Endometrial microvascular endothelial cells (primary cell): ENCODE data around the gene PLPPR2. TPM values are rescaled to one million over a fixed set of nuclear protein-coding genes. Genes with fewer than 3 reads are reported as not detected.
"Not testable (repeated sequence)": the region's sequence is repeated elsewhere in the genome, so short reads cannot be mapped to it uniquely, and the experiment has no call there.

Experiments
- in situ Hi-C: cut with HindIII; loops from 2 replicates; pipeline ENCODE4 v1.10.0; 2017; ENCODE audit warnings: low sequenced_read_pairs, low pct_unique_long_range_greater_than_20kb; ENCODE audit errors: inconsistent ontology term
- total RNA-seq: library from RNA; depleted of rRNA; stranded (reverse); fragments of >200 nt; gene quantifications from one replicate; pipeline ENCODE4 v1.2.3, GENCODE V29; 2015; ENCODE audit errors: inconsistent ontology term

PLPPR2 gene
- total RNA-seq, 1 donor from 2014 or later: 17.7 TPM

DNA sequence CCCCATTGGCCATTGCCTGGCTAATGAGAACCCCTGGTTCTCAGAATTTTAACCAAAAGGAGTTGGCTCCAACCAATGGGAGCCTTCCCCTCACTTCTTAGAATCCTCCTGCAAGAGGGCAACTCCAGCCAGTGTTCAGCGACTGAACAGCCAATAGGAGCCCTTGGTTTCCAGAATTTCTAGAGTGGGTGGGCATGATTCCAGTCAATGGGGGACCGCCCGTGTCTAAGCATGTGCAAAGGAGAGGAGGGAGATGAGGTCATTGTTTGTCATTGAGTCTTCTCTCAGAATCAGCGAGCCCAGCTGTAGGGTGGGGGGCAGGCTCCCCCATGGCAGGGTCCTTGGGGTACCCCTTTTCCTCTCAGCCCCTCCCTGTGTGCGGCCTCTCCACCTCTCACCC is 9.7 kb downstream of the PLPPR2 start:
- in situ Hi-C loops: no loop called here

DNA sequence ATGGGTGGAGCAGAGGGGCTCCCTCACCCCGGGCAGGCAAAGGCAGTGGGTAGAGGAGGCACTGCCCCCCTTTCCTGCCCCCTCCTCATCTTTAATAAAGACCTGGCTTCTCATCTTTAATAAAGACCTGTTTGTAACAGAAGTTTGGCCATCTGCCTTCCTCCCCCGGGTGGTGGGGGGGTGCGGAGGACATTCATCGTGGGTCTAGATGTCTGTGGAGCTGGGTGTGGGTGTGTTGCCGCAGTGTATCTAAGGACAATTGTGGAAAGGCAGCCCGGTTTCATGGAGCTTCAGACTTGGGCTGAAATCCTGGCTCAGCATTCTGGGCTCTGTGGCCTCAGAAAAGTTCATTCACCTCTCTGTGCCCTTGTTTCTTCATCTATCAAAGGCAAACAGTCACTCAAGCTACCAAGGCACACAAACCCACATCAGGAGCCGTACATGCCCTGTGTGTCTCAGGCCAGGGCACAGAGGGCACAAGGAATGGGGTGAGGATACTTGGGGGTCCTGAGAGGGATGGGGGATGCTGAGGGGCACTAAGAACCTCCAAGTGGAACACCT is 10.4 kb downstream of the PLPPR2 start:
- in situ Hi-C loops: no loop called here

DNA sequence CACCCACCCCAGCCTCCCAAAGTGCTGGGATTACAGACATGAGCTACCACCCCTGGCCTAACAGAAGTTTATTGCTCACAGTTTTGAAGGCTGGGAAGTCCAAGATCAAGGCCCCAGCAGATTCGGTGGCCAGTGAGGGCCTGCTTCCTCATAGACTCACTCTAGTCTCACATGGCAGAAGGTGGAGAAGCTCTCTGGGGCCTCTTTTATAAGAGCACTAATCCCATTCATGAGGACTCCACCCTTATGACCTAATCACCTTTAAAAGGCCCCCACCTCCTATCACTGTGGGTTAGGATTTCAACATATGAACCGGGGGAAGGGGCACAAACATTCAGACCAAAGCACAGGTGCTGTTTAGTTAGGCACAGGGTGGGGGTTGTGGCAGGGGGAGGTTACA is 12.3 kb downstream of the PLPPR2 start:
- in situ Hi-C loops: no loop called here

DNA sequence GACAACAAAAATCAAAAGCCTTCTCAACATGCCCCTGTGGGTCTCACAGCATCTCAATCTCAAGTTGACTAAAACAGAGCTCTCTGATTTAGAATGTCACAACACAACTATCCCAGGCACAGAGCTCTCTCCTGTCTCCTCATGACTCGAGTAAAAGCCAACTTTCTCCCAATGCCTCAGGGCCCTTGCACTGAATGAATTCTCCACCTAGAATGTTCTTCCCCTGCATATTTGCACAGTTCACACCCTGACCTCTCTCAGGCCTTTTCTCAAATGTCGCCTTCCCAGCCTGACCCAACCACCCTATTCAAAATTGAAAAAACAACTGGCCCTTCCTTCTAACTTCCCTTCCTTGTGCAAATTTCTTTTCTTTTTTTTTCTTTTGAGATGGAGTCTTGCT is 15.5 kb downstream of the PLPPR2 start:
- in situ Hi-C loops: no loop called here

DNA sequence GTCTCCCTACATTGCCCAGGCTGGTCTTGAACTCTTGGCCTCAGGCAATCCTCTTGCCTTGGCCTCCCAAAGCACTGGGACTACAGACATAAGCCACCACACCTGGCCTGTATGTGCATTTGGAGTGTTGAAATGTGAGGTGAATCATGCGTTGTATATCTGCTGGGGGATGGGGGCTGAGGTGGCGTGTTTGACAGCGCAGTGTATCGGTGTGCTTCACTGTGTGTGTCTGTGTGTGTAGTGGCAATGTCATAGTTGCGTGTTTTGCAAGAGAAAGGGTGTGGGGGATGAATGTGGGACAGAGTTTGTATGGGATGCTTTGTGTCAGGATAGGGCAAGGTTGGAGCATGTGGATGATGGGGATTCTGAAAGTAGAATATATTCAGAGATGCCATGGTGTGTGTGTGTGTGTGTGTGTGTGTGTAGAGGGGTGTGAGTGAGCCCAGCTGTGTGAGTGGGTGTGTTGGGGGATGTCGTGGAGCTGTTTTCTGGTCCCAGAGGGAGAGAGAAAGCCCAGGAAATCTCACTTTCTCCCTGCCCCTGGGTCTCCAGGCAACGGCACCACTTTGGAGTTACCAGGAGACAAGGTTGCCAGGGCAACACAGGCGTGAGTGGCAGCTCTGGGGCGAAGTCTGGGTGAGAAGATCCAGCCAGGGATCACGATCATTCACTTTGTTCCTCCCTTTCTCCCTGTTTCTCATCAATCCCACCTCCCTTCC is 18.1 kb downstream of the PLPPR2 start:
- in situ Hi-C loops: no loop called here

DNA sequence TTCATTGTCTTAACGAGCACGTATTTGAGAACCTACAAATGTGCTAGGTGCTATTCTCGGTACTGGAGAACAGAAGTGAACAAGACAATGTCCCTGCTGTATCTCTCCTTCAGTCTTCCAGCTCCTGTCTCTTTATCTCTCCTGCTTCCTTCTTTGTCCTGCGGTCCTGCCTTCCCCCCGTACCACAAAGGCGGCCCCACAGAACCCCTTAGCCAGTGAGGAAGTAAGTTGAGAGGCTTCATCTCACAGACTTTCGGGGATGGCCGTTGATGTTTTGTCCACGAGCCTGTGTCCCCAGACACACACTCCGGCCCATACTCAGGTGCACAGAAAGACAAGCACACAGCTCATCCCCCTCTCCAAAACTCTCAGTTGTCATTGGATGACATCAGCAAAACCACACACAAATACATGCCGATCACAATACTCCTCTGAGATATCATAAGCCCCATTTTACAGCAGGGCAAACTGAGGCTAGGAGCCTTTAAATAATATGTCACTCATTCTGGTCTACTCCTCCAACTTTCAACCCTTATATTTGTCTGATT is 18.7 kb downstream of the PLPPR2 start:
- in situ Hi-C loops: no loop called here

DNA sequence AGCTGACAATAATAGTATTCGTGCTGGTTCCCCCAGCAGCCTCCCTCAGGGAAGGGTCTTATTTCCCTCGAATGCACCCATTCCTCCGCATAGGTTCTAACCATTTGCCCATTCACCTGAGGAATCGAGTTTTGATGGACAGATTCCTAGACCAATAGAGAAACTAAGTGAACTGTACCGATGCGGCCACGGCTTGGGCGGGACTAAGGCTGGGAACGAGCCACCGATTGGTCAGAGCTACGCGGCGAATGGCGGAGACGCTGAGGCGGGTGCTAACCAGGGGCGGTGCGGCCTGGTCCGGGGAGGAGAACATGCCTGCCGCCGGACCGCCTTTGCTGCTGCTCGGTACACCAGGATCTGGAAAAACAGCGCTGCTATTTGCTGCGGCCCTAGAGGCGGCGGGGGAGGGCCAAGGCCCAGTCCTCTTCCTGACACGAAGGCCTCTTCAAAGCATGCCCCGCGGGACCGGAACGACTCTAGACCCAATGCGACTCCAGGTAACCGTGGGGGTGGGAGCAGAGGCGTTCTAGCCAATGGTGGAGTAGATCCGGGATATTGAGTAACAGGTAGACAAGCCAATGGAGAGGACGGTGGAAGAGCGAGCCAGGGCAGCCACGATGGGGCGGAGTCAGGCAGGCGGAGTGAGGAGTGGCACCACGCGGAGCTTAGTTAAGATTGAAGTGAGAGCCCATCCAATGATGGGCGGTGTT is 19.4 kb downstream of the PLPPR2 start, which contains the start of gene SWSAP1:
SWSAP1 (plus strand) TSS at position 234 of the 710 bp plus-strand sequence; CDS start at position 249, 15 bp downstream.
- in situ Hi-C loops: no loop called here

DNA sequence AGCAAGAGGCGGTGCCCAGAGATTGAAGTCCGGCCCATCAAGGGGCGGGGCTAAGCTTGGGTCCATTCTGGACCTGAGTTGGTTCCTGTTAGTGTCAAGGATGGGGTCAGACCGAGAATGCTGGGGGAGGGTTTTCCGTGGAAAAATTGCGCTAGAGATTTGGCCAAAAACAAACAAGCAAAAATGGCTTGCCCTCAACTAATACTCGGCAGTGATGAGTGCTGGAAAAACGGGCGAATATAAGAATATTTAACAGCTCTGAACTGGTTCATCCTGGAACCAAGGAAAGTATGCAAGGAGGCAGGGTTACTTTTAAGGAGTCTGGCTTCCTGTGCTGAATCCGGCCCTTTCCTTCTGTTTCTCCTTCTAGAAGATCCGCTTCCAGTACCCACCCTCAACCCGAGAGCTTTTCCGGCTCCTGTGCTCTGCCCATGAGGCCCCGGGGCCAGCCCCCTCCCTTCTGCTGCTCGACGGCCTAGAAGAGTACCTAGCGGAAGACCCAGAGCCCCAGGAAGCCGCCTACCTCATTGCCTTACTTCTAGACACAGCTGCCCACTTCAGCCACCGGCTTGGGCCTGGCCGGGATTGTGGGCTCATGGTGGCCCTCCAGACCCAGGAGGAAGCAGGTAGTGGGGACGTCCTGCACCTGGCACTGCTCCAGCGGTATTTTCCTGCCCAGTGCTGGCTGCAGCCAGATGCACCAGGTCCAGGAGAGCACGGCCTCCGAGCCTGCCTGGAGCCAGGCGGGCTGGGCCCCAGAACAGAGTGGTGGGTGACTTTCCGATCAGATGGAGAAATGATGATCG is 20.1 kb downstream of the PLPPR2 start:
- in situ Hi-C loops: no loop called here

DNA sequence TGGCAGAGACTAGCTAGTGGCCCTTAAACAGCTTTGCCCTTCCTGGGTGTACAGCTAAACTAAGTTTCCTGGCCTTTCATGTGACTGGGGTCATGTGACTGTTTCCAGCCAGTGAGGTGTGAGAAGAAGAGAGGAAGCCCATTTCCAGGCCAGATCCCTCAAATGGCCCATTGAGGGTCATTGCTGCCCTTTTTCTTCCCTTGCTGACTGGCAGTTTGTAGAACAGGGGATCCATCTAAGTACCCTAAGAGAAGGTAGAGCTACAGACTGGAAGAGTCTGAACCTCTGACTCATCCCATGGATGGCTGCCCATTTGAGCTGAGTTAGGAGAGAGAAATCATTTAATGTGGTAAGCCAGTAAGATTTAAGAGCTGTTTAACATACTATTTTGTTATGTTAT is 22.0 kb downstream of the PLPPR2 start:
- in situ Hi-C loops: no loop called here

DNA sequence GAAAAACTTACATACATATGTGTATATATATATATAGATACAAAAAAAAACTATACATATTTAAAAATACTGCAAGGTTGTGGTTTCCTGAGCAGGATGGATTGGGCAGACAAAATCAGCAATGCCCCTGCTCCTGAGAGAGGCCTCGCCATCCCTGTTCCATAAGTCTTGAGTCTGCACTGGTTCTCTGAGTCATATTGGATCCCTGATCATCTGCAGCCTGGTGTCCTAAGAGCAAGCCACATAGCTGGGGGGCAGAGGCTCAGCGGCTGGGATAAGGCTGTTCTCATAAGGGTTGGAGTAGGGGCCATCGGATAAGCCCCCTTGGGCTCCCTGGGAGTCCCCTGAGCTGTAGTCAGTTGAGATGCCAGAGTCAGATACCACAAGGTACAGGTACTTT is 22.5 kb downstream of the PLPPR2 start:
- in situ Hi-C loops: no loop called here

DNA sequence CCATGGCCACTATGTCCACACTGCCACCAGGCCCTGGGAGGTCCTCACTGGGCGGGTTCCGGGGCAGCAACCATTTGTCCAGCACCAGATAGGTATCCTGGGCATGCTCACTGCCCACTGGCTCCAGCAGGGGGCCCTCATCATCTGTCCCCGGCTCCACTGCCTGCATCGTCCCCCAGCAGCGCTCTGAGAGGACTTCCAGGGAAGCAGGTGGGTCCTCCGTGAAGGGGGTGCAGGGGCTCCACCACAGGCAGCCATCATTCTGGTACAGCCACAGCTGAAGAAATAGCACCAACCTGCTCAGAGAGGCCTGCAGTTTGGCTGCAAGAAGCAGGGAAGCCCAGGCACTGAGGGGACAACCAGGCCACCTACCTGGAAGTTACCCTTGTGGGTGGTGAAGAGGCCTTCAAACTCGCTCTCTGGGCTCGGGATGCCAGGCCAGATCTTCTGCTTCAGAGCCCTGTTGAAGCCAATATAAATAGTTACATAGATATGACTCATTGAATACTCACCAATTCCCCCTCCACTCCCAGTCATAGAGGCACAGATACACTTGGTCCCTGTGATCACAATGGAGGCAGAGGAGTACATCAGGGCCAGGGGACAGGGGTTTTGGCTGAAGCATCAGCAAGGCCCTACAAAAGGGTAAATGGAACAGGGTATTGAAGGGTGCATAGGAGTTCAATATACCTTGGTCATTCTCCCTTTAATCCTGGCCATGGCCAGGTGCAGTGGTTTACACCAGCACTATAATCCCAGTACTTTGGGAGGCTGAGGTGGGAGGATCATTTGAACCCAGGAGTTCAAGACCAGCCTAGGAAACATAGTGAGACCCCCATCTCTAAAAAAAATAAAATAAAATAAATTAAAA is 23.3 kb downstream of the PLPPR2 start:
- in situ Hi-C loops: no loop called here

DNA sequence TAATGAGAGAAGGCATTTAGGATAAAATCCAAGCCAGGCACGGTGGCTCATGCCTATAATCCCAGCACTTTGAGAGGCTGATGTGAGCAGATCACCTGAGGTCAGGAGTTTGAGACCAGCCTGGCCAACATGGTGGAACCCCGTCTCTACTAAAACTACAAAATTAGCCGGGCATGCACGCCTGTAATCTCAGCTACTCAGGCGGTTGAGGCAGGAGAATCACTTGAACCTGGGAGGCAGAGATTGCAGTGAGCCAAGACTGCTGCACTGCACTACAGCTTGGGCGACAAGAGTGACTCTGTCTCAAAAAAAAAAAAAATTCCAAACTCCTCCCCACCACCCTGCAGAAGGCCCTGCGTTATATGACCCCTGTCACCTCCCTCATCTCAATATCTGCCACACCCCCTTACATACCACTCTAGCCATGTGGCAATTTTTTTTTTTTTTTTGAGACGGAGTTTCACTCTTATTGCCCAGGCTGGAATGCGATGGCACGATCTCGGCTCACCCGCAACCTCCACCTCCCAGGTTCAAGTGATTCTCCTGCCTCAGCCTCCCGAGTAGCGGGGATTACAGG is 24.1 kb downstream of the PLPPR2 start:
- in situ Hi-C loops: not testable (repeated sequence)

DNA sequence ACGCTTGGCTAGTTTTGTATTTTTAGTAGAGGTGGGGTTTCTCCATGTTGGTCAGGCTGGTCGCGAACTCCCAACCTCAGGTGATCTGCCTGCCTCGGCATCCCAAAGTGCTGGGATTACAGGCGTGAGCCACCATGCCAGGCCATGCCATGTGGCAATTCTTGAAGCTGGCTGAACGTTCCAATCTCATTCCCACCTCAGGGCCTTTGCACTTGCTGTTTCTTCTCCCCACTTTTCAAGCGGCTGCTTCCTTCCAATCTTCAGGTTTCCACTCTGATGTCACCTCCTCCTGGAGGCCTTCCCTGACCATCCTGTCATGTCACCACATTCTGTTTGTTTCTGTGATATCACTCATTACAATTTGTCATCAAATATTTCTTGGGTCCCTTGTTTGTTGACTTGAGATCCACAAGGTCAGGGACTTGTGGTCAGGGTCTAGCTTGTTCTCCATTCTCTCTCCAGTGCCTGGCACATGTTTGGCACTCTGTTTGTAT is 24.7 kb downstream of the PLPPR2 start:
- in situ Hi-C loops: no loop called here

DNA sequence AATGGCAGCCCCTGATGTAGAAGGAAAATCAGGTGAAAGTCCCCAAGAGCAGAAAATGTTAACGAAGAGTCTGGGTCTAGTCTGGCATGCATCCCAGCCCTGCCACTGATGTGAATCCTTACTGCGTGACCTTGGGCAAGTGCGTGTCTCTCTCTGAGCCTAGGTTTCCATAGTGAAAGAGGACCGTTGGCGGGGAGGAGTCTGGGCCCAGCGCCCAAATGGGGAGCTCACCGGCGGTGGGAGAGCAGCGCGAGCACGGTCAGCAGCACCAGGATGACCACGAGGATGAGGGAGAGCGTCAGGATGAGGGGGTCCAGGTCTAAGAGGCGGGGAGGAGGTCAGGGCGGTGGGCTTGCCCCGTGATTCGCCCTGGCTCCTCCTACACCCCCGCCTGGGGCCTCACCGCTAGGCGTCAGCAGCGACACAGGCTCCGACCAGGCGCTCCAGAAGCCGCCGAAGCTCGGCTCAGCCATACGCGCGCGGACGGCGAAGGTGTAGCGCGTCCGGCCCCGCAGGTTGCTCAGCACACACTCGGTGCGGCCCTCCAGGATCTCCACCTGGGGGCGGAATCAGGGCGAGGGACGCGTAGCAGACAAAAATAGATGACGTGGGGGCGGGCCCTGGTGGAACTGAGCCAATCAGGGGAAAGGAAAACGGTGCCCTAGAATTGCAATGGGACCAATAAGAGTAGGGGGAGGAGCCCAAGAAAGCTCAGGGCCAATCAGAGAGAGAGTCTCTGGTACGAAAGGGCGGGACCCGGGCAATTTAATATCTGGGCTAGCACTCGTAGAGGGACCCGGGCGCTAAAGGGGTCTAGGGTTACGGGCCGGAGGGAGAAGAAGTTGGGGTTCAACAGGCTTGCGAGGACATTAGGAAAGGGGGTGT is 25.7 kb downstream of the PLPPR2 start:
- in situ Hi-C loops: no loop called here

DNA sequence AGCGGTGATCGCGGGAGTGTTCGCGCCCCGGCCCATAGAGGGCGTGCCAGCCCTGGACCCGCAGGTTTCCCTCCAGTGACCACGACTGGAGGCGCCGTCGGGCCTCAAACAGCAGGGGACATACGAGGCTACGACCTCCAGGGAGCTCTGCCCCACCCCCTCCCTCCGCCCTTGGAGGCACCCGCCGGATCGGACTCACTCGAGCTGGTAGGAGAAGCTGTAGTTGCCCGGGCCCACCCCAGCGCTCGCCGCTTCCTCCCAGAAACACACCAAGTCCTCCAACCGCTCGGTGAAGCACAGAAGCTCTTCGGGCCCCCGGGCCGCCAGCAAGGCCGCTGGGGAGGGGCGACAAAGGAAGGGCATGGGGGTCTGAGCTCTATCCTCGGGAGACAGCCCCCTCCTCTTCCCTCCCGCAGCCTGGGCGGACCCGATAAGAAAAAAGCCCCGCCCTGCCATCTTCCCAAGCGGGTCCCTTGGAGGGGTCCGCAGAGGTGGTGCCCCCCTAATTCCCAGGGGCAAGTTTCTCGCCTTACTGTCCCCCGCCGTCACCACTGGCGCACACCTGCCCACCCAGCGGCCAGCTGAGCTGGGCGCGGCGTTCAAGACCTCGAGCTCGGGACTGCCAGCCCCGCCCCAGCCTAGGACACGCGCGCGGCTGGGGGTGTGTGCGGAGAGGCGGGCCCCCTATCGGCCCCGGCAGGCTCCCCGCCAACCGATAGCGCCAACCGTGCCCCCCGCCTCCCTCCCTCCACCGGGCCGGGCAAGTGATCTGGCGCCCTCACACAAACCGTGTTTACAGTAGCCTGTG is 27.9 kb downstream of the PLPPR2 start:
- in situ Hi-C loops: no loop called here

DNA sequence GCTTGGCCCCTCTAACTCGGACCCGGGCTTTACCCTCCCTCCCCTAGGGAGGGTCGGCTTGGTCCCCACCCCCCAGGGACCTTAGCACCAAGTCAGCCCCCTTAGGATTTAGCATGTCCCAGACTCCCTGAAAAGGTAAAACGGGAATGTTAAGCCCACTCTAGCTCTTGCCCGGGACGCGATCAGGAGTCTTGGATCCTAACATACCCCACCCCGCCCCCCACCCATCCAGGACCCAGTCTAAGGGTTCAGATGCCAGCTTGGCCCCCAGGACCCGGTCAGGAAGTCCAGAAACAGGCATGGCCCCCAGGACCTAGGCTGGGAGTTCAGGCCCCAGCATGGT is 28.4 kb downstream of the PLPPR2 start:
- in situ Hi-C loops: no loop called here
